Uterus (tissue), 2 donors: ENCODE results near the gene RFK.

ENCODE experiments used
- POLR2A ChIP-seq, 2 donors: fragments of 450-650 bp; IDR thresholded peaks; one replicate each; pipeline ENCODE4 v1.6.1; 2016; ENCODE audit warnings: antibody characterized with exemption in 2 of 2, mild to moderate bottlenecking in 1 of 2, moderate library complexity in 1 of 2
- TF ChIP-seq, protein P1 (sequence below), 4 experiments: fragments of 200-600 bp in 2 of 4; fragments of 450-650 bp in 2 of 4; sonication (generic) in 2 of 4; IDR thresholded peaks; one replicate each; pipeline ENCODE4 v1.5.1; 2016 to 2019; ENCODE audit warnings: antibody characterized with exemption in 4 of 4, mild to moderate bottlenecking in 2 of 4, moderate library complexity in 1 of 4

DNA sequence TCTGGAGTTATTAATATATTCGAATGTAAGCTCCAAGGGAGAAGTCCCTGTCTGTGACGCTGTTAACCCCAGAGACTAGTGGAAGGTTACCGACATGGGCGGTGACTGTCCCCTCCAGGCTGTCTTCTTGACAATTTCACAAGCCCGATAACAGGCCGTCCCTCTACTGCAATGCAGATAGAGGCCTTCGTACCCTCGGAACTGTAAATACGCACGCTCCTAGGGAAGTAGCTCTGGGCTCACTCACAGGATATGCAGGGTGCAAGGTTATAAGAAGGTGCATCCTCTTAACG lies 680 bp upstream of the RFK start:
- TF ChIP-seq, protein P1, sequence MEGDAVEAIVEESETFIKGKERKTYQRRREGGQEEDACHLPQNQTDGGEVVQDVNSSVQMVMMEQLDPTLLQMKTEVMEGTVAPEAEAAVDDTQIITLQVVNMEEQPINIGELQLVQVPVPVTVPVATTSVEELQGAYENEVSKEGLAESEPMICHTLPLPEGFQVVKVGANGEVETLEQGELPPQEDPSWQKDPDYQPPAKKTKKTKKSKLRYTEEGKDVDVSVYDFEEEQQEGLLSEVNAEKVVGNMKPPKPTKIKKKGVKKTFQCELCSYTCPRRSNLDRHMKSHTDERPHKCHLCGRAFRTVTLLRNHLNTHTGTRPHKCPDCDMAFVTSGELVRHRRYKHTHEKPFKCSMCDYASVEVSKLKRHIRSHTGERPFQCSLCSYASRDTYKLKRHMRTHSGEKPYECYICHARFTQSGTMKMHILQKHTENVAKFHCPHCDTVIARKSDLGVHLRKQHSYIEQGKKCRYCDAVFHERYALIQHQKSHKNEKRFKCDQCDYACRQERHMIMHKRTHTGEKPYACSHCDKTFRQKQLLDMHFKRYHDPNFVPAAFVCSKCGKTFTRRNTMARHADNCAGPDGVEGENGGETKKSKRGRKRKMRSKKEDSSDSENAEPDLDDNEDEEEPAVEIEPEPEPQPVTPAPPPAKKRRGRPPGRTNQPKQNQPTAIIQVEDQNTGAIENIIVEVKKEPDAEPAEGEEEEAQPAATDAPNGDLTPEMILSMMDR (IDR thresholded peaks at IDR 0.05), result no peak
- TF ChIP-seq POLR2A (IDR thresholded peaks at IDR 0.05), result no peak
